Measurements from ENCODE around the gene RD3L. TPM values are rescaled to one million over a fixed set of nuclear protein-coding genes. Genes with fewer than 3 reads are reported as not detected.

The RD3L gene
- total RNA-seq, 4 donors from 2014 or later: not detected

DNA sequence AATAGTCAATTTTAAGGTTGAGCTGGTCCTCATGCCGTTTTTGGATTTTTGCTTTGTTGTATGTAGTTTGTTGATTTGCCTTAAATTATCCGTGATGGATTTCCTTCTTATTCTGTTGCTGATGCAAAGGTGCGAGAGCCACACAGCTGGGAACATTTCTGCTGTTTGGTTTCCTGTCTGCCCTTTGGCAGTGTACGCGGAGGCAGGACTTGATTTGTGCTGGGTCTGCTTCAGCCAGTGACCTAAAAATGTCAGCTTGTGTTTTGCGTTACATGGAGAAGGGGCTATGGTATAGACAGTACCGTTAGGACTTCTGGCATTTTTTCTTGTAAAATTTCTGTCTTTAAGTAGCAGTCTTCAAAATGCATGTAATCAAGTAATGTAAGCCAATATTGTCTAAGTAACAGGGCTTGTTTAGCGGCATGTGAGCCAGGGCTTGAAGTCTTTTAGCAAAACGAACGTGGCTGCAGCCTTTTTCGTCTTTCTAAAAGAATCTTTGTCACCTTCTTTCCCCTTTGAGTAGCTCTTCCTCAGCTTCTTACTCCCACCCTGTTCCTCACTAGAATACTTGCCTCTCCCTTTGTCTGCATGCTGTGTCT is 18.2 kb upstream of the RD3L start:
- Histone ChIP-seq H3K4me1 (no peaks in the 10 kb centered on the region), H3K36me3 (no peaks in the 10 kb centered on the region), H3K4me3 (no peak overlapping the region), H3K27ac (no peak overlapping the region), H3K27me3 (no peaks in the 10 kb centered on the region), H3K9me3 (no peaks in the 10 kb centered on the region)
- TF ChIP-seq, protein P1, sequence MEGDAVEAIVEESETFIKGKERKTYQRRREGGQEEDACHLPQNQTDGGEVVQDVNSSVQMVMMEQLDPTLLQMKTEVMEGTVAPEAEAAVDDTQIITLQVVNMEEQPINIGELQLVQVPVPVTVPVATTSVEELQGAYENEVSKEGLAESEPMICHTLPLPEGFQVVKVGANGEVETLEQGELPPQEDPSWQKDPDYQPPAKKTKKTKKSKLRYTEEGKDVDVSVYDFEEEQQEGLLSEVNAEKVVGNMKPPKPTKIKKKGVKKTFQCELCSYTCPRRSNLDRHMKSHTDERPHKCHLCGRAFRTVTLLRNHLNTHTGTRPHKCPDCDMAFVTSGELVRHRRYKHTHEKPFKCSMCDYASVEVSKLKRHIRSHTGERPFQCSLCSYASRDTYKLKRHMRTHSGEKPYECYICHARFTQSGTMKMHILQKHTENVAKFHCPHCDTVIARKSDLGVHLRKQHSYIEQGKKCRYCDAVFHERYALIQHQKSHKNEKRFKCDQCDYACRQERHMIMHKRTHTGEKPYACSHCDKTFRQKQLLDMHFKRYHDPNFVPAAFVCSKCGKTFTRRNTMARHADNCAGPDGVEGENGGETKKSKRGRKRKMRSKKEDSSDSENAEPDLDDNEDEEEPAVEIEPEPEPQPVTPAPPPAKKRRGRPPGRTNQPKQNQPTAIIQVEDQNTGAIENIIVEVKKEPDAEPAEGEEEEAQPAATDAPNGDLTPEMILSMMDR (IDR thresholded peaks at IDR 0.05): no peak
- no peak for TF ChIP-seq POLR2A (IDR thresholded peaks at IDR 0.05)
- no peak for TF ChIP-seq EP300 (IDR thresholded peaks at IDR 0.05)
- no peak for DNase-seq (ENCODE audit: low spot score in 2 of 2)
- 51 to 57% methylated on average over 11 of the region's 11 CpGs for WGBS, 2 donors

DNA sequence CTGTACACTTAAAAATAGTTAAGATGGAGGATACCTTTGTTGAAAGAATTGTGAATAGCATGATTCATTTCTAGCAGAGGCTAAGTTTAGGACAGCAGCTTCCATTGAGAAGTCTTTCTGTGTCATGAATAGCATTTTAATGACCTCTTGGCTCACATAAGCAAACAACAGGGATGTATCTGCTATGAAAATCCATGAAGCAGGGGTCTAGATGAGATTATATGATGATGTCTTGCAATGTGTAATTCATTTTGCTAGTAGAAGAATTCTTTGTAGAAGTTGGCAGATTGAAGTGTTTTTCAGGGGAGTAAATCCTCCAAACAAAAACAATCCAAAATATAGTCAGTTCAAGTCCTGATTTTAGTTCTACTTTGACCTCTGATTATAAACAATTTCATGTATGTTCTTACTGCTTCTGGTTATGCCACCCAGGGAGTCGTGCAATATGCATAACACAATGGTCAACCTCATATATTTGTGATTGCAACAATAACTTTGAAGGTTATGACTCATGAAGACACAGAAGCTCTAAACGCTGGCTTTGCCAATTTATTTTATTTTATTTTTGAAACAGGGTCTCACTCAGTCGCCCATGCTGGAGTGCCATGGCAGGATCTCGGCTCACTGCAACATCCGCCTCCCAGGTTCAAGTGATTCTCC is 6.9 kb upstream of the RD3L start:
- H3K36me3 ChIP-seq: no peaks in the 10 kb centered on the region
- H3K4me3 ChIP-seq: no peak overlapping the region
- H3K27me3 ChIP-seq: peaks cover 0 to 18% of the 10 kb centered on the region in 2 donors
- TF ChIP-seq POLR2A (IDR thresholded peaks at IDR 0.05) (no peak), EP300 (IDR thresholded peaks at IDR 0.05) (no peak)
- TF ChIP-seq, protein P1 (IDR thresholded peaks at IDR 0.05): no peak
- no peaks in the 10 kb centered on the region for H3K4me1 ChIP-seq
- DNase-seq (ENCODE audit: low spot score in 2 of 2): no peak
- 51 to 54% methylated on average over 5 of the region's 5 CpGs for WGBS, 2 donors
- H3K27ac ChIP-seq: no peak overlapping the region
- peaks cover 0 to 9% (median 2%) of the 10 kb centered on the region in 4 donors for H3K9me3 ChIP-seq

GRCh38 chr14:103948442-103948841 is 6.1 kb upstream of the RD3L start:
- H3K9me3 ChIP-seq: peaks cover 0 to 9% (median 2%) of the 10 kb centered on the region in 4 donors
- H3K27me3 ChIP-seq: peaks cover 0 to 24% of the 10 kb centered on the region in 2 donors
- H3K4me3 ChIP-seq: no peak overlapping the region
- WGBS, 2 donors: 81% methylated on average over 2 of the region's 2 CpGs
- no peaks in the 10 kb centered on the region for H3K4me1 ChIP-seq
- no peaks in the 10 kb centered on the region for H3K36me3 ChIP-seq
- no peak overlapping the region for H3K27ac ChIP-seq
- no peak for DNase-seq (ENCODE audit: low spot score in 2 of 2)
- no peak for TF ChIP-seq POLR2A (IDR thresholded peaks at IDR 0.05)
- TF ChIP-seq, protein P1 (IDR thresholded peaks at IDR 0.05): no peak
- TF ChIP-seq EP300 (IDR thresholded peaks at IDR 0.05): no peak

GRCh38 chr14:103946975-103947374 is 4.6 kb upstream of the RD3L start:
- WGBS, 2 donors: 90 to 95% methylated on average over 2 of the region's 2 CpGs
- Histone ChIP-seq H3K9me3 (peaks cover 0 to 9% (median 2%) of the 10 kb centered on the region in 4 donors), H3K27ac (no peak overlapping the region), H3K4me1 (no peaks in the 10 kb centered on the region), H3K36me3 (no peaks in the 10 kb centered on the region), H3K4me3 (no peak overlapping the region), H3K27me3 (peaks cover 0 to 34% of the 10 kb centered on the region in 2 donors)
- no peak for DNase-seq (ENCODE audit: low spot score in 2 of 2)
- no peak for TF ChIP-seq POLR2A (IDR thresholded peaks at IDR 0.05)
- TF ChIP-seq, protein P1 (IDR thresholded peaks at IDR 0.05): no peak
- no peak for TF ChIP-seq EP300 (IDR thresholded peaks at IDR 0.05)

DNA sequence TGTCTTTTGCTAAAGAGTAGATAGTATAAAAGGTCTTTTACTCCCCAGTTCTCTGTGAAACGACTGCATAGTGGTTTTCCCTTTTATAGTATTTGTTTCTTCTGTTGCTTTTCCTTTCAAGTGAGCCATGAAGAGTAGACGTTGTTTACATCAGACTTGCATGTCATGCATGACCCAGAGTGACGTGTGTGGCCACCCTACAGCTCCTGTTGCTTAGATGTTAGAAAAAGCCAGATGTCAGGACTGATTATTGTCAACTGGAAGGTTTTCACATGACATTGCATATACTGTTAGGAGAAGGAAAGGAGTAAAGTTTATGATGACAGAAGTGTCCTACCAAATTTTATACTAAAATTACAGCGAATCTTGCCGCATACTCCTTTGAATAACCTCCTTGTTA is 1.3 kb upstream of the RD3L start:
- no peak for DNase-seq (ENCODE audit: low spot score in 2 of 2)

More for the DNA sequence above, 1.3 kb upstream of the RD3L start:
- Histone ChIP-seq H3K36me3 (no peaks in the 10 kb centered on the region), H3K4me1 (no peaks in the 10 kb centered on the region), H3K27ac (no peak overlapping the region), H3K4me3 (no peak overlapping the region), H3K9me3 (peaks cover 0 to 9% (median 2%) of the 10 kb centered on the region in 4 donors), H3K27me3 (peaks cover 0 to 36% of the 10 kb centered on the region in 2 donors)
- TF ChIP-seq, protein P1 (IDR thresholded peaks at IDR 0.05): no peak
- no peak for TF ChIP-seq EP300 (IDR thresholded peaks at IDR 0.05)
- no peak for TF ChIP-seq POLR2A (IDR thresholded peaks at IDR 0.05)
- WGBS, 2 donors: 59 to 60% methylated on average over 5 of the region's 5 CpGs

Measured in tibial nerve (tissue), 4 donors.